ENCODE data around the gene ATP2B2. TPM values are rescaled to one million over a fixed set of nuclear protein-coding genes. Genes with fewer than 3 reads are reported as not detected.

ATP2B2 gene
- total and polyA plus RNA-seq, 2 of the 8 experiments (the other 6 are each of a cell fraction or from before 2014, with no cell fraction given): 0.14 to 1.2 TPM

DNA sequence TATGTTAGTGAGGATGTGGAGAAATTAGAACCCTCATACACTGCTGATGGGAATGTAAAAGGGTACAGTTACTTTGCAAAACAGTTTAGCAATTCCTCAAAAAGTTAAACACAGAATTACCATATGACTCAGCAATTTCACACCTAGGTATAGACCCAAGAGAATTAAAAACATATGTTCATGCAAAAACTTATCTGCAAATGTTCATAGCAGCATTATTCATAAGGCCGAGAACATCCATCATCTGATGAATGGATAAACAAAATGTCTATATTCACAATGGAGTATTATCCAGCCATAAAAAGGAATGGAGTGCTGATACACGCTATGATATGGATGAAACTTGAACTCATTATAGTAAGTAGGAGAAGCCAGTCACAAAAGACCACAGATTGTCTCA, 194.8 kb downstream of the ATP2B2 start:
- FAIRE-seq: no peak
- POLR2A ChIA-PET (ENCODE audit: partially characterized antibody): interaction anchor here (1.5 to 2.6 kb wide), 2 partner anchors 9 to 93 kb away, joined by 4 to 9 read pairs; no protein-coding TSS in a partner anchor
- H2BK15ac ChIP-seq (ENCODE audit: low read length): no peak overlapping the region

More for the DNA sequence above, 194.8 kb downstream of the ATP2B2 start:
- Histone ChIP-seq H4K20me1 (replicated peaks in 1 of 2; ENCODE audit: control insufficient read depth in 1 of 2, insufficient read depth in 2 of 2, low read length in 2 of 2) (peaks cover 2 to 3% of the 10 kb centered on the region in 2 experiments), H3K9ac (replicated peaks in 1 of 4; ENCODE audit: extremely low read depth in 1 of 4, low read depth in 3 of 4, low read length in 3 of 4) (no peak overlapping the region), H3K4me3 (ENCODE audit: extremely low read depth in 1 of 4, insufficient read depth in 2 of 4, low read depth in 3 of 4, low read length in 4 of 4) (no peak overlapping the region), H4K5ac (ENCODE audit: insufficient read length, low read depth, low read length) (no peak overlapping the region), H3K4me1 (replicated peaks in 1 of 4; ENCODE audit: control insufficient read depth in 3 of 4, insufficient read depth in 4 of 4, low read length in 3 of 4) (no peaks in the 10 kb centered on the region), H3K4me2 (ENCODE audit: insufficient read depth in 1 of 2, low read depth in 2 of 2, low read length in 2 of 2) (no peak overlapping the region), H2BK20ac (ENCODE audit: low read length) (no peak overlapping the region), H4K8ac (ENCODE audit: extremely low read depth, insufficient read depth, low read length) (no peak overlapping the region), H2BK5ac (ENCODE audit: low read depth, low read length) (no peak overlapping the region), H3K23ac (ENCODE audit: insufficient read length) (no peak overlapping the region), H2BK12ac (ENCODE audit: low read depth, low read length) (no peak overlapping the region), H2AK5ac (ENCODE audit: low read depth, low read length) (no peak overlapping the region), H3K56ac (replicated peaks; ENCODE audit: insufficient read length, low read depth, low read length) (no peak overlapping the region), H3K27me3 (replicated peaks in 1 of 4; ENCODE audit: control insufficient read depth in 3 of 4, extremely low read depth in 1 of 4, insufficient read depth in 3 of 4, low read length in 3 of 4) (no peaks in the 10 kb centered on the region), H3K23me2 (ENCODE audit: low read depth, low read length) (no peaks in the 10 kb centered on the region), H2BK120ac (replicated peaks; ENCODE audit: low read depth, low read length) (no peak overlapping the region), H3K9me3 (ENCODE audit: insufficient read depth in 2 of 2, low read depth in 1 of 2, low read length in 1 of 2) (no peaks in the 10 kb centered on the region), H3K36me3 (ENCODE audit: control insufficient read depth in 2 of 4, insufficient read depth in 4 of 4, low read length in 3 of 4) (peaks cover 20 to 67% (median 42%) of the 10 kb centered on the region in 4 experiments), H3K27ac (ENCODE audit: low read depth, low read length) (no peak overlapping the region), H4K91ac (replicated peaks; ENCODE audit: insufficient read length, low read length) (no peak overlapping the region), H3K4ac (replicated peaks; ENCODE audit: insufficient read length, low read depth, low read length) (no peak overlapping the region), H3K79me1 (ENCODE audit: low read depth, low read length) (no peaks in the 10 kb centered on the region), H2AFZ (ENCODE audit: low read length) (no peak overlapping the region), H3K18ac (ENCODE audit: extremely low read depth, low read length) (no peak overlapping the region), H3K14ac (ENCODE audit: insufficient read length) (no peak overlapping the region), H3K79me2 (ENCODE audit: control insufficient read depth in 1 of 2, insufficient read depth in 2 of 2, low read length in 2 of 2) (no peaks in the 10 kb centered on the region)
- no peak for DNase-seq (ENCODE audit: low read depth in 1 of 2, low spot score in 2 of 2)
- CTCF ChIA-PET (ENCODE audit: partially characterized antibody): no interaction called here
- 0 out of 2 replicates have a peak, but pooled peaks have one; percentile 19 for TF ChIP-seq BACH1 (IDR thresholded peaks at IDR 0.05; ENCODE audit: low read length)
- no peak for TF ChIP-seq KDM1A (IDR thresholded peaks at IDR 0.05; ENCODE audit: borderline replicate concordance, low read length)
- 91% methylated on average over 2 of the region's 2 CpGs; no CpG with 5 or more reads in 1 of the 2 experiments for WGBS, 2 experiments (ENCODE audit: extremely low coverage in 1 of 2, insufficient coverage in 1 of 2, insufficient read length in 1 of 2, insufficient replicate concordance in 2 of 2, low coverage in 1 of 2, low lambda C conversion rate in 2 of 2, missing lambda C conversion rate in 1 of 2)

All from H1 (cell line).